RWPE2 (cell line): Measurements from ENCODE around the gene CTNNAL1.

Source experiments
- ATAC-seq: fragments of 200-7000 bp; cut with Tn5 transposase; 3 replicates; pipeline ENCODE4 v1.9.1; 2021; ENCODE audit warnings: low read depth
- DNase-seq: peaks from one replicate; pipeline ENCODE4 v3.0.0-alpha.2; 2020; ENCODE audit warnings: low spot score
- H3K27ac ChIP-seq: fragments of 450-650 bp; 2 replicates; pipeline ENCODE4 v1.5.1; 2017; ENCODE audit warnings: mild to moderate bottlenecking; ENCODE audit not compliant: poor library complexity, severe bottlenecking
- H3K27me3 ChIP-seq: fragments of 250-450 bp; sonication (Bioruptor Pico); 2 replicates; pipeline ENCODE4 v1.5.1; 2021; ENCODE audit warnings: mild to moderate bottlenecking, moderate library complexity; ENCODE audit not compliant: insufficient read depth, poor library complexity, severe bottlenecking
- H3K36me3 ChIP-seq: fragments of 250-450 bp; sonication (Bioruptor Pico); 2 replicates; pipeline ENCODE4 v1.5.1; 2020; ENCODE audit warnings: low read depth, mild to moderate bottlenecking, moderate library complexity
- H3K4me1 ChIP-seq: fragments of 250-450 bp; sonication (Bioruptor Pico); 2 replicates; pipeline ENCODE4 v1.5.1; 2021; ENCODE audit warnings: mild to moderate bottlenecking, moderate library complexity; ENCODE audit not compliant: insufficient read depth, poor library complexity, severe bottlenecking
- H3K4me3 ChIP-seq: fragments of 250-450 bp; sonication (Bioruptor Pico); 2 replicates; pipeline ENCODE4 v1.5.1; 2021; ENCODE audit warnings: mild to moderate bottlenecking, moderate library complexity; ENCODE audit not compliant: severe bottlenecking
- H3K9me3 ChIP-seq: fragments of 250-450 bp; sonication (Bioruptor Pico); 2 replicates; pipeline ENCODE4 v1.5.1; 2021; ENCODE audit warnings: mild to moderate bottlenecking, moderate library complexity; ENCODE audit not compliant: severe bottlenecking
- CTCF ChIP-seq: fragments of 450-650 bp; IDR thresholded peaks from one replicate; pipeline ENCODE4 v1.5.1; 2017; ENCODE audit warnings: mild to moderate bottlenecking, moderate library complexity; ENCODE audit not compliant: poor library complexity, severe bottlenecking

The CTNNAL1 gene

GRCh38 chr9:109030426-109030825 is 17.1 kb upstream of the CTNNAL1 start:
- DNase-seq (no peak), ATAC-seq (no peak)

GRCh38 chr9:109028457-109028856 is 15.2 kb upstream of the CTNNAL1 start:
- H3K36me3 ChIP-seq, result peaks cover 33% of the 10 kb centered on the region

More at GRCh38 chr9:109030426-109030825, 17.1 kb upstream of the CTNNAL1 start:
- H3K27me3 ChIP-seq, result no peaks in the 10 kb centered on the region
- peaks cover 13% of the 10 kb centered on the region for H3K4me1 ChIP-seq
- no peak for TF ChIP-seq CTCF
- H3K4me3 ChIP-seq, result no peak overlapping the region
- H3K36me3 ChIP-seq, result peaks cover 45% of the 10 kb centered on the region
- no peak overlapping the region for H3K27ac ChIP-seq
- H3K9me3 ChIP-seq, result no peaks in the 10 kb centered on the region

GRCh38 chr9:109027176-109027575 is 13.9 kb upstream of the CTNNAL1 start:
- Histone ChIP-seq H3K36me3 (peaks cover 29% of the 10 kb centered on the region), H3K27ac (no peak overlapping the region)

More at GRCh38 chr9:109028457-109028856, 15.2 kb upstream of the CTNNAL1 start:
- H3K4me1 ChIP-seq, result peaks cover 10% of the 10 kb centered on the region
- no peaks in the 10 kb centered on the region for H3K9me3 ChIP-seq
- no peak for TF ChIP-seq CTCF
- H3K4me3 ChIP-seq, result no peak overlapping the region
- ATAC-seq (no peak), DNase-seq (no peak)
- no peaks in the 10 kb centered on the region for H3K27me3 ChIP-seq
- H3K27ac ChIP-seq, result no peak overlapping the region

GRCh38 chr9:109026306-109026705 is 13.0 kb upstream of the CTNNAL1 start:
- peaks cover 26% of the 10 kb centered on the region for H3K36me3 ChIP-seq
- no peaks in the 10 kb centered on the region for H3K9me3 ChIP-seq
- peaks cover 15% of the 10 kb centered on the region for H3K4me1 ChIP-seq
- no peaks in the 10 kb centered on the region for H3K27me3 ChIP-seq
- no peak for TF ChIP-seq CTCF
- H3K27ac ChIP-seq, result no peak overlapping the region
- no peak overlapping the region for H3K4me3 ChIP-seq
- DNase-seq (no peak), ATAC-seq (no peak)

More at GRCh38 chr9:109027176-109027575, 13.9 kb upstream of the CTNNAL1 start:
- no peaks in the 10 kb centered on the region for H3K27me3 ChIP-seq
- DNase-seq, result no peak
- H3K4me1 ChIP-seq, result peaks cover 21% of the 10 kb centered on the region
- H3K4me3 ChIP-seq, result no peak overlapping the region
- H3K9me3 ChIP-seq, result no peaks in the 10 kb centered on the region
- ATAC-seq, result no peak
- TF ChIP-seq CTCF, result no peak

- no peaks in the 10 kb centered on the region for H3K27me3 ChIP-seq
- ATAC-seq (peak; percentile 79), DNase-seq (no peak)
- peak overlapping the region; percentile 40 for H3K27ac ChIP-seq
- no peak overlapping the region for H3K4me3 ChIP-seq
- peaks cover 12% of the 10 kb centered on the region for H3K4me1 ChIP-seq
- H3K9me3 ChIP-seq, result no peaks in the 10 kb centered on the region
- no peak for TF ChIP-seq CTCF
- peaks cover 37% of the 10 kb centered on the region for H3K36me3 ChIP-seq
Observed at GRCh38 chr9:109022873-109023272, 9.6 kb upstream of the CTNNAL1 start.
